ENCODE results near the gene MT2A. TPM values are rescaled to one million over a fixed set of nuclear protein-coding genes. Genes with fewer than 3 reads are reported as not detected.

The MT2A gene
- total and polyA plus RNA-seq, 2 of the 13 experiments (the other 11 are each of a cell fraction or from before 2014, with no cell fraction given): 135 to 371 TPM

DNA sequence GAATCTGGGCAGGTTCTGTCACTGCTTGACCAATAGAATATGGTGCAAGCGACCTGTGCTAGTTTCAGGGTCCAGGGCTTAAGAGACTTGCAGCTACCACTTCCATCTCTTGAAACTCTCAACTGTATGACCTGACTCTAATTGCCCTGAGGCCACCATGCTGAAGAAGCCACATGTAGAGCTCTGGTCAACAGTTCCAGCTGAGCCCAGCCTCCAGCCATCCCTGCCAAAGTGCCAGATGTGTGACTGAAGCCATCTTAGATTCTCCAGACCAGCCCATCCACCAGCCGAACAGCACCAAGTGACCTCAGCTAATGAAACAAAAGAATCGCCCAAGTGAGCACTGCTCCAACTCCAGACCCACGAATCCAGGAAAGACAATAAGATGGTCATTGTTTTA, 3.4 kb upstream of the MT2A start:
- in situ Hi-C loops (cut with HindIII; ENCODE audit: extremely low pct_ligation_motif_present, low pct_unique_long_range_greater_than_20kb): loop anchor here (5.0 kb wide), 1 partner anchor 97 kb away; no protein-coding TSS in a partner anchor
- H3K27ac ChIP-seq (ENCODE audit: extremely low read length, insufficient read depth, low read length): no peak overlapping the region
- H3K9me3 ChIP-seq (ENCODE audit: low read length): no peaks in the 10 kb centered on the region
- 57% methylated on average over 4 of the region's 4 CpGs for WGBS (ENCODE audit: low lambda C conversion rate)
- peaks cover 0 to 7% of the 10 kb centered on the region in 2 experiments; a peak in 2 of 5 replicates for H3K27me3 ChIP-seq (ENCODE audit: control insufficient read depth in 1 of 2, insufficient read depth in 2 of 2, low read length in 2 of 2)
- POLR2A ChIA-PET: interaction anchor here (0.5 to 3.4 kb wide), 2 partner anchors 21 to 83 kb away, joined by 3 to 39 read pairs; partner anchors contain the start of gene MT1E
- intact Hi-C loops (cut with micrococcal nuclease; ENCODE audit: unreplicated experiment): loop anchor here (10.0 kb wide), 2 partner anchors 50 to 260 kb away; partner anchors contain the start of genes MT1B, MT1F and SLC12A3
- no peak overlapping the region for H3K9ac ChIP-seq (ENCODE audit: insufficient read depth, low read depth, low read length)
- BruUV-seq (replicated peaks): no TSS peak
- no peaks in the 10 kb centered on the region for H3K36me3 ChIP-seq (replicated peaks in 1 of 2; ENCODE audit: control insufficient read depth in 1 of 2, insufficient read depth in 2 of 2, low read length in 2 of 2)
- no peak overlapping the region for H3K4me2 ChIP-seq (ENCODE audit: low read depth, low read length)
- FAIRE-seq (no peak), DNase-seq (ENCODE audit: low spot score) (no peak), ATAC-seq (no peak)
- no peak overlapping the region for H2AFZ ChIP-seq (ENCODE audit: low read length)
- no peaks in the 10 kb centered on the region for H4K20me1 ChIP-seq (ENCODE audit: insufficient read depth, low read length)
- no peaks in the 10 kb centered on the region for H3K79me2 ChIP-seq (ENCODE audit: insufficient read depth, low read length)
- no peak overlapping the region for H3K4me3 ChIP-seq (replicated peaks in 1 of 3; ENCODE audit: insufficient read depth in 1 of 3, low read depth in 2 of 3, low read length in 3 of 3)
- TF ChIP-seq, protein P1, sequence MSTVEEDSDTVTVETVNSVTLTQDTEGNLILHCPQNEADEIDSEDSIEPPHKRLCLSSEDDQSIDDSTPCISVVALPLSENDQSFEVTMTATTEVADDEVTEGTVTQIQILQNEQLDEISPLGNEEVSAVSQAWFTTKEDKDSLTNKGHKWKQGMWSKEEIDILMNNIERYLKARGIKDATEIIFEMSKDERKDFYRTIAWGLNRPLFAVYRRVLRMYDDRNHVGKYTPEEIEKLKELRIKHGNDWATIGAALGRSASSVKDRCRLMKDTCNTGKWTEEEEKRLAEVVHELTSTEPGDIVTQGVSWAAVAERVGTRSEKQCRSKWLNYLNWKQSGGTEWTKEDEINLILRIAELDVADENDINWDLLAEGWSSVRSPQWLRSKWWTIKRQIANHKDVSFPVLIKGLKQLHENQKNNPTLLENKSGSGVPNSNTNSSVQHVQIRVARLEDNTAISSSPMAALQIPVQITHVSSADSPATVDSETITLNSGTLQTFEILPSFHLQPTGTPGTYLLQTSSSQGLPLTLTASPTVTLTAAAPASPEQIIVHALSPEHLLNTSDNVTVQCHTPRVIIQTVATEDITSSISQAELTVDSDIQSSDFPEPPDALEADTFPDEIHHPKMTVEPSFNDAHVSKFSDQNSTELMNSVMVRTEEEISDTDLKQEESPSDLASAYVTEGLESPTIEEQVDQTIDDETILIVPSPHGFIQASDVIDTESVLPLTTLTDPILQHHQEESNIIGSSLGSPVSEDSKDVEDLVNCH (CRISPR knock-in tag; IDR thresholded peaks at IDR 0.05): no peak
- TF ChIP-seq ATF7 (IDR thresholded peaks at IDR 0.05): no peak
- no peak for TF ChIP-seq ATF7 (CRISPR knock-in tag; IDR thresholded peaks at IDR 0.05)
- no peak for TF ChIP-seq MATR3 (CRISPR knock-in tag; IDR thresholded peaks at IDR 0.05)
- TF ChIP-seq, protein P2, sequence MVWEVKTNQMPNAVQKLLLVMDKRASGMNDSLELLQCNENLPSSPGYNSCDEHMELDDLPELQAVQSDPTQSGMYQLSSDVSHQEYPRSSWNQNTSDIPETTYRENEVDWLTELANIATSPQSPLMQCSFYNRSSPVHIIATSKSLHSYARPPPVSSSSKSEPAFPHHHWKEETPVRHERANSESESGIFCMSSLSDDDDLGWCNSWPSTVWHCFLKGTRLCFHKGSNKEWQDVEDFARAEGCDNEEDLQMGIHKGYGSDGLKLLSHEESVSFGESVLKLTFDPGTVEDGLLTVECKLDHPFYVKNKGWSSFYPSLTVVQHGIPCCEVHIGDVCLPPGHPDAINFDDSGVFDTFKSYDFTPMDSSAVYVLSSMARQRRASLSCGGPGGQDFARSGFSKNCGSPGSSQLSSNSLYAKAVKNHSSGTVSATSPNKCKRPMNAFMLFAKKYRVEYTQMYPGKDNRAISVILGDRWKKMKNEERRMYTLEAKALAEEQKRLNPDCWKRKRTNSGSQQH (CRISPR knock-in tag; IDR thresholded peaks at IDR 0.05; ENCODE audit: low read depth): no peak
- TF ChIP-seq KLF9 (CRISPR knock-in tag; IDR thresholded peaks at IDR 0.05; ENCODE audit: low read depth): no peak
- no peak for TF ChIP-seq CREB1 (IDR thresholded peaks at IDR 0.05)
- no peak for TF ChIP-seq CREB1 (CRISPR knock-in tag; IDR thresholded peaks at IDR 0.05)
- no peak for TF ChIP-seq ZNF629 (CRISPR knock-in tag; conservative IDR thresholded peaks at IDR 0.05)
- no peak for TF ChIP-seq MED13 (CRISPR knock-in tag; IDR thresholded peaks at IDR 0.05)
- no peak for TF ChIP-seq ZNF790 (CRISPR knock-in tag; IDR thresholded peaks at IDR 0.05; ENCODE audit: borderline replicate concordance)
- TF ChIP-seq ARHGAP35 (CRISPR knock-in tag; IDR thresholded peaks at IDR 0.05; ENCODE audit: borderline replicate concordance): no peak
- H3K4me1 ChIP-seq (ENCODE audit: insufficient read depth, low read length): peaks cover 50% of the 10 kb centered on the region
- CTCF ChIA-PET (ENCODE audit: low intra/inter-chr PET ratio, low total read pairs): no interaction called here
